GM19372 (cell line): Measurements from ENCODE around the gene GNB3.

Source experiments
- ATAC-seq: cut with Tn5 transposase; IDR thresholded peaks from one replicate; pipeline ENCODE4 v1.9.1; 2021; ENCODE audit warnings: mild to moderate bottlenecking, low read depth, moderate library complexity; ENCODE audit not compliant: unreplicated experiment

GNB3 gene

DNA sequence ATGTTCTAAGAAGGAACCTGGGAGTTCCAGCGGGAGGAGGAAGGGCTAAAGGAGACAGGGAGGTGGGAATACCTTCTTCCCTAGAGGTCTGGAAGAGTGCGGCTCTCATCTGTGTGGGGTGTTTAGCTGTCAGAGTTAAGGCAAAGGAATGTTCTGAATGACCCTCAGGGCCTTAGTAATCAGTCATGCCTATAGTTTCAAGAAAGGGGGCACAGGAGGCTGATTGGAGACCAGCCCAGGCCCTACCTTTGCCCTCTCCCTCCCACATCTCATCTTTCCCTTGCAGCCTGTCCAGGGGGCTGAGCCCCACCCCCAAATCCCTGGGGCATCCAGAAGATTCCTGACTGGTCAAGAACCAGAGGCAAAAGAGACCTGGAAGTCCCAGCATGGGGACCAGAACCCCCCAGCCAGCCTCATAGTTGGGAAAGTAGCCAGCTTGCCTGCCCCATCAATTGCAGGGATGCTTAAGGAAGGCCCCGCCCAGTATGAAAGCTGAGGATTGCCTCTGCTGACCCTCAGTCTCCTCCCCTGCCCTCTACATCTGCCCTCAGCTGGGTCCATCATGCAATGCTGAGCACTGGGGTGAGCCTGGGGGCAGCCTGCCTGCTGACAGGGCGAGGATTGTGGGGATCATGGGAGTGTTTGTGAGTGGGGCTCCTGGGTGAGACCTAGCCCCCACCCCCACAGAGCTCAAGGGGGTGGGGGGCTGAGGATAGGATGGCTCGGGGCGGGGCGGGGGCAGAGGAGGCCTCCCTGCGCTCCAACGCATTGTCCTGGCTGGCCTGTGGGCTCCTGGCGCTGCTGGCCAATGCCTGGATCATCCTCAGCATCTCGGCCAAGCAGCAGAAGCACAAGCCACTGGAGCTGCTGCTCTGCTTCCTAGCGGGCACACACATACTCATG is 17.3 kb upstream of the GNB3 start:
- no peak for ATAC-seq

DNA sequence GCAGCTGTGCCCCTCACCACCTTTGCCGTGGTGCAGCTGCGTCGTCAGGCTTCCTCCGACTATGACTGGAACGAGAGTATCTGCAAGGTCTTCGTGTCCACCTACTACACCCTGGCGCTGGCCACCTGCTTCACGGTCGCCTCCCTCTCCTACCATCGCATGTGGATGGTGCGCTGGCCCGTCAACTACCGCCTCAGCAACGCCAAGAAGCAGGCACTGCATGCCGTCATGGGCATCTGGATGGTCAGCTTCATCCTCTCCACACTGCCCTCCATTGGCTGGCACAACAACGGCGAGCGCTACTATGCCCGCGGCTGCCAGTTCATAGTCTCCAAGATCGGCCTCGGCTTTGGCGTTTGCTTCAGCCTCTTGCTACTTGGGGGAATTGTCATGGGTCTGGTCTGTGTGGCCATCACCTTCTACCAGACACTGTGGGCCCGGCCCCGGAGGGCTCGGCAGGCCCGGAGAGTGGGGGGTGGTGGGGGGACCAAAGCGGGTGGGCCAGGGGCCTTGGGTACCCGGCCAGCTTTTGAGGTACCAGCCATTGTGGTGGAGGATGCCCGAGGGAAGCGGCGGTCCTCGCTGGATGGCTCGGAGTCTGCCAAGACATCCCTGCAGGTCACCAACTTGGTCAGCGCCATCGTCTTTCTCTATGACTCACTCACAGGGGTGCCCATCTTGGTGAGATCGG is 16.5 kb upstream of the GNB3 start:
- ATAC-seq, result no peak

DNA sequence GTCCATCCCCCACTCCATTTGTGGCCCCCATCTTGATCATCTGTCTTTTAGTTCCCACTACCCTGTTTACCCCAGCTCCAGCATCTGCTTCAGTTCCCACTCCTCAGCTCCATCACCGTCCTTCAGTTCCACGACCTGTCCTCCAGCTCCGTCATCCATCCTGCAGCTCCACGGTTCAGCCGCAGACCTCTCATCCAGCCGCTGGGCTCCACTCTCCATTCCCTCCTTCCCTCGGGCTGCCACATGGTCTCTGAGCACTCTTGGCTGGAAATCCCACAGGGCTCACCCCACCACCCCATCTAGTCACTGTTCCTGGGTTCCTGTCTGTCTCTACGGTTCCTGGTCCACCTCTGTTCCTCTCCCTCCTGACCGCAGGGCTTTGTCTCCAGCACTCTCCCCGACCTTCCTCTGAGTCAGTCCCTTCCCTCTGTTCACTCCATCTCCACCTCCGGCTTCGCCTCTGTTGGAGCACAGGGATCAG is 15.8 kb upstream of the GNB3 start:
- ATAC-seq, result no peak

DNA sequence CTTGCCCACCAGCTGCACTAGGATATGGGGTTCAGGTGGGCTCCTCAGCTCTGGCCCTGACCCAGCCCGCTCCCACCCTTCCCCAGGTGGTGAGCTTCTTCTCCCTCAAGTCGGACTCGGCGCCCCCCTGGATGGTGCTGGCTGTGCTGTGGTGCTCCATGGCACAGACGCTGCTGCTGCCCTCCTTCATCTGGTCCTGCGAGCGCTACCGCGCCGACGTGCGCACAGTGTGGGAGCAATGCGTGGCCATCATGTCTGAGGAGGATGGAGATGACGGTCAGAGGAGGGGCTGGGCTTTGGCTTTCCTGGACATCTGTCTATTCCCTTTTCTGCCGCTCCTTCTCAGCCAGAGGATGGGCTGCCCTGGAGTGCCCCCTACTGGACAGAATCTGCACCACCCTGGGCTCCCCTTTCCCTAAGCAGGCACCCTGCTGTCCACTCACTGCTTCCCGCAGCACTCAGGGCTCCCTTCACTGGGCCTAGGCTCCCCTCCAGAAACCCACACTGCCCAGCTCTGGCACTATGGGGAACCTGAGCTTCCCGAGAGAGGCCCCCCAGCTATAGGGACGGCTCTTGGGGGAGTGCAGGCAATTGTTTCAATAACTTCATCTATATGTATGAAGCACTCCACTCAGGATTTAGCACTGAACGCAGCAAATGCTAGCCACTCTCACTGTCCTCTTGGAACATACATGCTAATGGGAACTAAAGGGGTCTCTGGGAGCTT is 15.2 kb upstream of the GNB3 start:
- ATAC-seq, result no peak

DNA sequence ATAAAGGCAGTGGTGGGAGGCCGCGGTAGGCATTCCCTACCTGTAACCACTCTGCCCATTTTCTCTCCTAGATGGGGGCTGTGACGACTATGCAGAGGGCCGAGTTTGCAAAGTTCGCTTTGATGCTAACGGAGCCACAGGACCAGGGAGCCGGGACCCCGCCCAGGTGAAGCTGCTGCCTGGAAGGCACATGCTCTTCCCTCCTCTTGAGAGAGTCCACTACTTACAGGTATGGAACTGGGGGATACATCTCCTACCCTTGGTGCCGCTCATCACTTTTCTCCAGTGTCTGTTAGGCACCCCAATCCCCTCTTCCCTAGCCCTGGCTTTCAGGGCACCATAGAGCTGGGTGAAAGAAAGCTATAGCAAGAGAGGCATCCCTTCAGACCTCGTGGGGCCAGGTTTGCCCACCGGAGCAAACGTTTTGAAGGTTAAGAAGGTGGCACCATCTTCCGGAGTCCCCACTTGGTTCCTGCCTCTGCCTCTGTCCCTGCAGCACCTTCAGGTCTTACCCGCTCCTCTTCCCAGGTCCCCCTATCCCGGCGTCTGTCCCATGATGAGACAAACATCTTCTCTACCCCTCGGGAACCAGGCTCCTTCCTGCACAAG is 14.5 kb upstream of the GNB3 start:
- ATAC-seq, result no peak

DNA sequence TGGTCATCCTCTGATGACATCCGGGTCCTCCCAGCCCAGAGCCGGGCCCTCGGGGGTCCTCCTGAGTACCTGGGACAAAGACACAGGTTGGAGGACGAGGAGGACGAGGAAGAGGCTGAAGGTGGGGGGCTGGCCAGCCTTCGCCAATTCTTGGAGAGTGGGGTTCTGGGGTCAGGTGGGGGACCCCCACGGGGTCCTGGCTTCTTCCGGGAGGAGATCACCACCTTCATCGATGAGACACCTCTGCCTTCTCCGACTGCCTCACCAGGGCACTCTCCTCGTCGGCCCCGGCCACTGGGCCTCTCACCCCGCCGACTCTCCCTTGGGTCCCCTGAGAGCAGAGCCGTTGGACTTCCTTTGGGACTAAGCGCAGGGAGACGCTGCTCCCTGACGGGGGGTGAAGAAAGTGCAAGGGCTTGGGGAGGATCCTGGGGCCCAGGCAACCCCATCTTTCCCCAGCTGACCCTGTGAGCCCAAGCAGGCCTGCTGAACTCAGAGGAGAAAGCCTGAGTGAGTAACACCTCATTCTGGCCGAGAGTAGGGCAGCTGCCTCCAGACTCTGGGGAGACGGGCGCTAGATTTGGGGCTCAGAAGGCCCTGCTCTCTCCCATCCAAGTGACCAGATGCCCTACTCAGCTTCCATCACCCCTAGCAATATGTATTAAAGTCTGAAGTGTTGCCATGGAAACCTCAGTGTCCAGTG is 13.8 kb upstream of the GNB3 start:
- no peak for ATAC-seq

DNA sequence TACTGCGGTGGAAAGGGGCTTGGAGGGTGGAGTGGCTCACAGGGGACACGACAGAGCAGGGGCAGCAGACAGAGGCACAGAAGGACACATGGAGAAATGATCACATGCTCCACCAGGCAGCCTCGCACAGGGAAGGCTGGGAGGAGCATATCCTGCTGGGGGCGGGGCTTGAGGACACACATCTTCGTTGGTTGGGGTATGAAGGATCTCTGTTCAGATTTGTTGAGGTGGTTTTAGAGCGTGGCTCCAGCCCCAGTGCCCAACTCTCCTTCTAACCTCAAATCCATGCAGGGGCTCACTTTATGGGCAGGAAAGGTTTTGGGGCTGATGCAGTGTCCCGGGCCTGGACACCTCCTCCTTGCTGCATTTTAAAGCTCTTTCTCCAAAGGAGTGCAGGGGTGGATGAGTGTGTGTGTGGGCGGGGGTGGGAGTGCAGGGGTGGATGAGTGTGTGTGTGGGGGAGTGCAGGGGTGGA is 13.3 kb upstream of the GNB3 start:
- ATAC-seq, result no peak

DNA sequence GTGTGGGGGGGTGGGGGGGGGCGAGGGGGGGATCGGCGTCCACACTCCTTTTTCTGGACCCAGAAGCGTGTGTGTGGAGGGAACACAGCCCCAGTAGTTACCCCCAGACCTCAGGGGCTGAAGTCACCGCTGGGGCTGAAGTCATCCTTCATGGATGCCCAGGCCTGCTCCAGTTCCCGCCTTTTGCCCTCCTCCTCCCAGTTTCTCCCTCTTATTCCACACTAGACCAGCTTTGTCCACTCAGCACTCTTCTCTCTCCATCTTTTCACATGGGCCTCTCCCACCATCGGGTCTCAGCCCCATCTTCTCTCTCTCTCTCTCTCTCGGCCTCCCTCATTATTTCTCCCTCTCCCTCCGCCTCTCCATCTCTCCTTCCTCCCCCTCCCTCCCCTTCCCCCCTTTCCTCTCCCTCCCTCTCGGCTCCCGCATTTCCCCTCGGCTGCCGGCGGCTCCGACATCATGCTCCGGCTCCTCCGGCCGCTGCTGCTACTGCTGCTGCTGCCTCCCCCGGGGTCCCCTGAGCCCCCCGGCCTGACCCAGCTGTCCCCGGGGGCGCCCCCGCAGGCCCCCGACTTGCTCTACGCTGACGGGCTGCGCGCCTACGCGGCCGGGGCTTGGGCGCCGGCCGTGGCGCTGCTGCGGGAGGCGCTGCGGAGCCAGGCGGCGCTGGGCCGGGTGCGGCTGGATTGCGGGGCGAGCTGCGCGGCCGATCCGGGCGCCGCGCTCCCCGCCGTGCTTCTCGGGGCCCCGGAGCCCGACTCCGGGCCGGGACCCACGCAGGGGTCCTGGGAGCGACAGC is 12.5 kb upstream of the GNB3 start, which contains the start of gene P3H3:
Gene P3H3 (plus strand): TSS at position 426 of the 799 bp plus-strand sequence. CDS start 34 bp downstream, at position 460.
- ATAC-seq, result no peak

DNA sequence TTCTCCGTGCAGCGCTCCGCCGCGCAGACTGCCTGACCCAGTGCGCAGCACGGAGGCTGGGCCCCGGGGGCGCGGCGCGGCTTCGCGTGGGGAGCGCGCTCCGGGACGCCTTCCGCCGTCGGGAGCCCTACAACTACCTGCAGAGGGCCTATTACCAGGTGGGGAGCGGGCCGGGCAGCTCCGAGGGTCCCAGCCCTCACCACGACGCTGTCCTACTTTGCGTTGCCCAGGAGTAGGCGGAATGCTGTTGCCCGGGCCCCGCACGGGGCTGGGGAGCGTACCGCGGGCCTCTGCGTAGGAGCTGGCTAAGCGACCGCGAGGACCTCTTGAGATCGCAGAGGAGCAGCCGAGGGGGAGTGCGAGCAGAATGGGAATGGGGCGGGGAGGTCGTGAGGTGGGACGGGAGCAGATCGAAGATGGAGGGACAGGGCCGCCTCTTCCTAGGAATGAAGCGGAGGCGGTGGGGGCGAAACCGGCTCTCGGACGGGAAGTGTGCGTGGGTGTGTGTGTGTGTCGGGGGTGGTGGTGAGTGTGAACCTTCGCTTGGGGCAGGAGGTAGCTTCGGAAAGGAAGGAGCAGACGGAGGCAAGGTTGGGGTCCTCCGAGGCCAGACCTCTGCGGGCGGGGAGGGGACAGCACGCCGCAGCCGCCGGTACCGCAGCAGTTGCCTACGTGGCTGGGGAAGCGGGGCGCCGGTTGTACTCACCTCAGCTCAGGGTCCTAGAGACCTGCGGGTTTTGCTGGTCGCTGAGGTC is 11.8 kb upstream of the GNB3 start:
- ATAC-seq, result no peak

DNA sequence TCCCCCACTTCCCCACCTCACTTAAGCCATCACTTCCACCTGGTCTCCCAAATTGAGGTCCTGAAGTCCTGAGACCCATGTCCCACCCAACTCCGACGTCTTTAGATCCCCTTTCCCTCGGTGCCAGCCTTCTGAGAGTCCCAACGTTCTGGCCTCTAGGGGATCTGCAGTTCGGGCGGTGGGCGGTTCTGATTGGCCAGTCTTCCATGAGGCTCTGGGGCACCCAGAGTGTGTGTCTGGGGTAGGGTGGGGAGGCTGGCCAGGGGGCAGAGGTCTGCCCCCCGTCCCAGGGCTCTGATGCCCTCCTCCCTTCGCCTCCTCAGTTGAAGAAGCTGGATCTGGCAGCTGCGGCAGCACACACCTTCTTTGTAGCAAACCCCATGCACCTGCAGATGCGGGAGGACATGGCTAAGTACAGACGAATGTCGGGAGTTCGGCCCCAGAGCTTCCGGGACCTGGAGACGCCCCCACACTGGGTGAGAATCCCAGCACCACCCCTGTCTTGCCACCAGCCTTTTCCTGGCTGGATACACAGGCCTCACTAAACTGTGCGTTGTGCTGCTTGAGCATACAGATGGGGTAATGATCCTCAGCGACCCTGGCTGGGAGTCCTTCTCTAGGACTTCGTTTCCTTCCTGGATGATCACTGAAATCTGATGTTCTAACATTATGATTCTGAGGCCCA is 11.0 kb upstream of the GNB3 start:
- no peak for ATAC-seq

DNA sequence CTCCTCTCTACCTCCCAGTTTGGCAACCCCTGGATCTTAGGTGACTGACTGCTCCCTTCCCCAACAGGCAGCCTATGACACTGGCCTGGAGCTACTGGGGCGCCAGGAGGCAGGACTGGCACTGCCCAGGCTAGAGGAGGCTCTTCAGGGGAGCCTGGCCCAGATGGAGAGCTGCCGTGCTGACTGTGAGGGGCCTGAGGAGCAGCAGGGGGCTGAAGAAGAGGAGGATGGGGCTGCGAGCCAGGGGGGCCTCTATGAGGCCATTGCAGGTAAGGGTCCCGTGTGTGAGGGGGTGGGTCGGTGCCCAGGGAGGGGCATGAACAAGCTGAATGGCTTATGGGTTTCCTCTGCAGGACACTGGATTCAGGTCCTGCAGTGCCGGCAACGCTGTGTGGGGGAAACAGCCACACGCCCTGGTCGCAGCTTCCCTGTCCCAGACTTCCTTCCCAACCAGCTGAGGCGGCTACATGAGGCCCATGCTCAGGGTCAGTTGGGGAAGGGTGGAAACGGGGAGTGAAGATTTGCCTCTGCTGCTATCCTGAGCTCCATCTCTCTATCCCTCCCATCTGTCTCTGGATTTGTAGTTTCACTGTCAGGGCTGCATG is 10.3 kb upstream of the GNB3 start:
- ATAC-seq, result no peak

DNA sequence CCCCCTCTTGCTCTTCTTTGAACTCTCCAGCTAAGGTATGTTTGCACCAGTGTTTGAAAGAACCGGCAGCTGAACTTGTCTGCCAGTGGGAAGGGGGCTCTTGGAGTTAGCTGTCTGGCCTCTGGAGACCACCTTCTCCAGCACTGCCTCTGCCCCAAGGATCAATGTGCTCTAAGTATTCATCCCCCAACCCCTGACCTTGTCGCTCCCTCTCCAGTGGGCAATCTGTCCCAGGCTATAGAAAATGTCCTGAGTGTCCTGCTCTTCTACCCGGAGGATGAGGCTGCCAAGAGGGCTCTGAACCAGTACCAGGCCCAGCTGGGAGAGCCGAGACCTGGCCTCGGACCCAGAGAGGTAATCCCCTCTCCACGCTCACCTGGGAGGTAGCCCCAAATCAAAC is 9.7 kb upstream of the GNB3 start:
- no peak for ATAC-seq

DNA sequence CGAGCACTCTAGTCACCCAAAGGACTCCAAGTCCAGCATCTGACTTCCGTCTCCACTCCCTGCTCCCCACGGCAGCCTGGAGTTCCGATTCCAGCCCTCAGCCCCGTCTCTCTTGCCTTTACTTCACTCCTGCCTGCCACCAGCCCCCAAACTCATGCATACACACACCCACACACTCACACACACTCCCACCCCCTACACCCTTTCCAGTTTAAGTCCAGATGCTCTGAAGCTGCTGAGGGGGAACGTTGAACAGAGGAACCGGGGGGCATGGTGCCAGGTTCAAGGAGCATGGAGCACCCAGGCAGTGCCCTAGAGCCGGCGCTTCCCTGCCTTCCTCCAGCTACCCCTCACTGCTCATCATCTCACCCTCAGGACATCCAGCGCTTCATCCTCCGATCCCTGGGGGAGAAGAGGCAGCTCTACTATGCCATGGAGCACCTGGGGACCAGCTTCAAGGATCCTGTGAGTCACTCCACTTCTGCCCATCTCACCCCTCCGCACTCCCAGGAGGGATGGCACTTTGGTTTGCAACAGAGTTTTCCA is 9.2 kb upstream of the GNB3 start:
- no peak for ATAC-seq

DNA sequence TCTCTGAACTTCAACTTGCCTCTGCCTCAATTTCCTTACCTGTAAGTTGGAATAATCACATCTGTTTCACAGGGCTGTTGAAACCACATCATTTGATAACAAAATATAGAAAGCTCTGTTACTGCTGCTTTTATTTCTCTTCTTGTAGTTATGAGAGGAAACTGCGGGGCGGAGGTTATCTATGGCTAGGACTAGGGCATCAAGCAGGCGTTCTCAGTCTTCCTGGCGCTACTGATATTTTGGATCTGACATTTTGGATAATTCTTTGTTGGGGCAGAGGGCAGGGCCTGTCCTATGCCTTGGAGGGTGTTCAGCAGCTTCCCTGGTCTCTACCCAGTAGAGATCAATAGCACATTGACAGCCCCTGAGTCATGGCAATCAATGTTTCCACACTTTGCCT is 8.6 kb upstream of the GNB3 start:
- ATAC-seq, result no peak

DNA sequence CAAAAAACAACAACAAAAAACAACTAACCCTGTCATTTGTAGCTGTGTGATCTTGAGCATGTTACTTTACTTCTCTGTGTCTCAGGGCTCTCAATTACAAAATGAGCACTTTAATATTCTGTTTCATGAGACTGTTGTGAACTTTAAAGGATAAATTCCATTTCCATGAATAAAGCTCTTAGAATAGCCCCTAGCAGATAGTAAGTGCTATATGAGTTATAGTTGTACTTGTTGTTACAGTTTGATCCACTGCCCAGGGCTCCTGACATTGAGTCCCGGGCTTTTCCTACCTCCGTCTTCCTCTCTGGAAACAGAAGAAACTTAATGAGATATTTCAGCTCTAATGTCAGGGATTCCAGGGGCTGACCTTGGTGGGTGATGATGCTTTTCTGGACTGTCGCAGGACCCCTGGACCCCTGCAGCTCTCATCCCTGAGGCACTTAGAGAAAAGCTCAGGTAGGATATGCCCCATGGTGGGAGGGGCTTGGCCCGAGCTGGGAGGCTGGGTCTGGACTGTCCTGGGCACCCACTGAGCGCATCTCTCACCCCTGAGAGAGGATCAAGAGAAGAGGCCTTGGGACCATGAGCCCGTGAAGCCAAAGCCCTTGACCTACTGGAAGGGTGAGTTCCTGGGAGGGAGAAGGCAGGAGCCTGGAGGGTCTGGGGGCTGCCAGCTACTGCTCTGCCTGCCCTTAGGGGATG is 7.4 kb upstream of the GNB3 start:
- no peak for ATAC-seq

DNA sequence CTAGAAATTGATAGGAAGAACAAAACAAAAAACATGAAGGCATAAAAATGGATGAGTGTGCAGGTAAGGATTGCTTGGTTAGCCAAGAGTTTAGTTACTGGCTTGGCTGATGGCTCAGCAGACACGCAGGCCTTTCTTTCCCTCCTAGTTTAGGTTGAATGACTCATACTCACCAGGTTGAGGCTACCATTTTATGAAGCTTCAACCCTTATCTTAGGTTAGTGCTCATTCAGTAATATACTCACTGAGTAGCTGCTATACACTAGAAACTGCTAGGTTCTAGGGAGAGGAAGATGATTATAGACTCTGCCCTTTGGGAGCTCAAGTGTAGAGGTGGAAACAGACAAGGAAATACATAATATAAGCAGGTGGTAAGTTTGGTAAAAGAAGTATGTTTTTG is 6.5 kb upstream of the GNB3 start:
- ATAC-seq, result no peak

DNA sequence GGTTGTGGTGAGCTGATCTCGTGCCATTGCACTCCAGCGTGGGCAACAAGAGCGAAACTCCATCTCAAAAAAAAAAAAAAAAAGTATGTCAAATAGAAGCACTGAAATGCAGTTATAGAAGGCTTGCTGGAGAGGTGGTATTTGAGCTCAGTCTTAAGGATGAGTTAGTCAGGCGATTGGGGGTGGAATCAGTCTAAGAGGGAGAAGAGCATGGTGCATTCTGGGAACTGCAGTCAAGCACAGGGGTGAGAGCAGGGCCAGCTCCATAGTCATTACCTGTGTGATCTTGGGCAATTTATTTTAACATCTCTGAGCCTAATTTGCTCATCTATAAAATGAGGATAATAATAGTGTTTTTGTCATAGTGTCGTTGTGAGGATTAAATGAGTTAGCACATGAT is 5.9 kb upstream of the GNB3 start:
- ATAC-seq, result no peak
